NT2/D1 (cell line): ENCODE data around the gene ADGRA1.

Experiments
- DNase-seq: peaks from one replicate; pipeline ENCODE4 v3.0.0-alpha.2; 2011; ENCODE audit warnings: low read depth, low spot score
- H3K27me3 ChIP-seq: 2 replicates; pipeline ENCODE4 v1.6.0; 2011; ENCODE audit warnings: mild to moderate bottlenecking; ENCODE audit not compliant: insufficient read length, insufficient read depth
- H3K36me3 ChIP-seq: 2 replicates; pipeline ENCODE4 v1.6.1; 2011; ENCODE audit warnings: mild to moderate bottlenecking, low read length, mixed read lengths; ENCODE audit not compliant: insufficient read depth, insufficient read length
- H3K4me1 ChIP-seq: 2 replicates; pipeline ENCODE4 v1.5.1; 2011; ENCODE audit not compliant: insufficient read depth, insufficient read length
- H3K4me3 ChIP-seq: 2 replicates; pipeline ENCODE4 v1.5.1; 2011; ENCODE audit warnings: low read depth; ENCODE audit not compliant: insufficient read length
- H3K9ac ChIP-seq: 2 replicates; pipeline ENCODE4 v1.6.0; 2011; ENCODE audit warnings: low read depth; ENCODE audit not compliant: insufficient read length
- H3K9me3 ChIP-seq: 2 replicates; pipeline ENCODE4 v1.5.1; 2011; ENCODE audit warnings: mild to moderate bottlenecking, low read length; ENCODE audit not compliant: insufficient read depth
- SUZ12 ChIP-seq: IDR thresholded peaks from 2 replicates; pipeline ENCODE4 v1.6.1; 2011; ENCODE audit not compliant: insufficient read length, insufficient read depth; ENCODE audit errors: extremely low read depth
- YY1 ChIP-seq: IDR thresholded peaks from 2 replicates; pipeline ENCODE4 v1.6.1; 2011; ENCODE audit not compliant: insufficient read length, insufficient read depth
- ZNF274 ChIP-seq: IDR thresholded peaks from 2 replicates; pipeline ENCODE4 v1.6.1; 2011; ENCODE audit warnings: mild to moderate bottlenecking, low read depth, low read length

Gene ADGRA1

DNA sequence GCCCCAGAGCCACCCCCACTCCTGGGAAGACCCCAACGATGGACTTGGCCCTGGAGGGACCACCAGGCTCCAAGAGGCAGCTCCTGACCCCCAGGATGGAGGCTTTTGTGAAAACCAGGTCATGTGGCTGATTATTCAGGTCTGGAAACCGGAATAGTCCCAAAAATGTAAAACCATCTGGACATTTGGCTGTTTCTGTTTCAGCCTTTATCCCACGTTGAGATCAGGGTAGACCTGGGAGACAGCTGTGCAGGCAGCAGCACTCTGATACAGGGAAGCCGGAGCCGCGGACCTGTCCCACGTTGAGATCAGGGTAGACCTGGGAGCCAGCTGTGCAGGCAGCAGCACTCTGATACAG is 7.1 kb upstream of the ADGRA1 start:
- H3K27me3 ChIP-seq, result peaks cover 6% of the 10 kb centered on the region
- H3K4me1 ChIP-seq, result peaks cover under 1% of the 10 kb centered on the region
- no peaks in the 10 kb centered on the region for H3K36me3 ChIP-seq
- H3K9ac ChIP-seq, result no peak overlapping the region
- no peaks in the 10 kb centered on the region for H3K9me3 ChIP-seq
- TF ChIP-seq YY1 (no peak), ZNF274 (no peak), SUZ12 (no peak)
- DNase-seq, result no peak
- H3K4me3 ChIP-seq, result no peak overlapping the region

DNA sequence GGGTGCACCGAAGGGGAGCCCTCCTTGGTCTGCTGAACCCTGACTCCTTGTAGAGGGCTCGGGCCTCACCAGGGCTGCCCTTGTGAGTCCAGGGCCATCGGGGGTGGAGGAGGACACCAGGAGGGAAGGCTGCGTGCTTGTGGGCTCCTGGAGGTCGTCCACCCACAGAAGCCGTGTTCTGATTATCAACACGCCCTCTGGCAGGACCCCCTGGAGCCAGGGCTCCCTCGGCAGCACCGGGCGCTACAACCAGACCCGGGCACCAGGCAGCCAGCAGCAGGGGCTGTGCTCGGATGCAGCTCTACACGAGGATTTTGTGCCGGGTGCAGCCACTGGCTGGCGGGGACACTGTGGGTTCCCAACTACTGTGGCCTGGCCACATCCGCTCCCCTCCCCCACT is 6.1 kb upstream of the ADGRA1 start:
- Histone ChIP-seq H3K4me3 (no peak overlapping the region), H3K4me1 (peaks cover 2% of the 10 kb centered on the region), H3K27me3 (peaks cover 16% of the 10 kb centered on the region), H3K9me3 (no peaks in the 10 kb centered on the region), H3K36me3 (no peaks in the 10 kb centered on the region), H3K9ac (no peak overlapping the region)
- TF ChIP-seq YY1 (no peak), SUZ12 (no peak), ZNF274 (no peak)
- no peak for DNase-seq

DNA sequence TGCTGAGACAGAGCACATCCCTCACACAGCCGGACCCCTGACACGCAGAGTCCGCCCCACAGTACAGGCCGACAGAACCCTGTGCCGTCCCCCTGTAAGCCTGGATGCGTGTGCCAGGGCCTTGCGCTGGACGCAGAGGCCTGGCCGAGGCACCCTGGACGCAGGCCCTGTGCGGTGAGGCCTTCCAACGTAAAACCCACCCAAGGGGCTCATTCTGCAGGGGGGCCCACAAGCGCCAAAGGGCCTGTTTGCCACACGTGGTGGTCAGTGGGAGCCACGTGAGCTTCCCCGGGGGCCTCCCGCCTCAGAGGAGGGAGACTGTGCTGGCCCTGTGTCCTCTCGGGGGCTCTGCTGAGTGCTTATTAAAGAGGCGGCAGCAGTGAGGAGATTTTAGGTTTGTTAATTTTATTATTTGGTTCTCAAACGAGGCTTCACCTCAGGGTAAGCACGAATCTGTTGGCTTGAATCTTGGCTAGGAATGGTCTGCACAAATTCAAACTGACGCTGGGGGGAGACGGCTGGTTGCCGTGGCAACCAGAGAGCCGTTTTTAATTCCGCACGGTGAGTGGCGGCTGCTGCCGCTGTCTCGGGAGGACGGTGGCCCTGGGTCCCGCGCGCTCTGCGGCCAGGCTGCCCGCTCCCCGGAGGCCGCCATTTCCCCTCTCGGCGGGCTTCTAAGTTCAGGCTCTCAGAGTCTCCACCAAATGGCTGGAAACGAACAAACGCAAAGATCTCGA is 4.9 kb upstream of the ADGRA1 start:
- Histone ChIP-seq H3K27me3 (peaks cover 27% of the 10 kb centered on the region), H3K4me3 (no peak overlapping the region), H3K9me3 (no peaks in the 10 kb centered on the region), H3K36me3 (no peaks in the 10 kb centered on the region), H3K9ac (no peak overlapping the region), H3K4me1 (peaks cover 5% of the 10 kb centered on the region)
- DNase-seq, result no peak
- TF ChIP-seq ZNF274 (no peak), YY1 (no peak), SUZ12 (no peak)

DNA sequence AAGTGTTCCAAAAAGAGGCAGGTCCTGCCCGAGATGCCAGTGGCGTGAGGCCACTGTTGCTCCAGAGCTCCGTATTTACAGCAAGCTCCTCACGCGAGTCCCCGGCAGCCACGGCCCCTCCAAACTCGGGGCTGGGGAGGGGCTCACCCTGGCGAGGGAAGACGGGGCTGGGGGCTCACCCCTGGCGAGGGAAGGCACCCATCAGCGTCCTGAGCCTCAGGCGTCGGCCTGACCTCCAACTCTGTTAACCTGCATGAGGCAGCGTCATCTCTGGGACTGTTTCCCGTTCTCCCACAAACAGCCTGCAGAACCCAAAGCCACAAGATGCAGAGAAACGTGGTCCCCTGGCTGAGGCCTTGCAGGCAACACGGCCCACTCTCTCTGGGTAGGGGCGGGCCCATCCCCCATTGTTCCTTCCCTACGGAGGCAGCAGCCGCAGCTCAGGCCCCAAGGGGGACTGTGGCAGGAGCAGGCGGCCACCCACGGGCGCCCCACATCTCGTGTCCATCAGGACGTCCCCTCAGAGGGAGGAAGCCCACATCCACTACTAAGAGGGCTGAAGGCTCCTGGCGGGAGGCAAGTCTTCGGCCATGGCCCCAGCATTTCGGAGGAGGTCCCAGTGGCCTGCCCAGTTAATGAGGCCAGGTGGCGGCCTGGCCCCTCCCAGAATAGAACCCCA is 4.2 kb upstream of the ADGRA1 start:
- DNase-seq, result no peak
- Histone ChIP-seq H3K36me3 (no peaks in the 10 kb centered on the region), H3K9me3 (no peaks in the 10 kb centered on the region), H3K27me3 (peaks cover 34% of the 10 kb centered on the region), H3K4me3 (no peak overlapping the region), H3K9ac (no peak overlapping the region), H3K4me1 (peaks cover 5% of the 10 kb centered on the region)
- TF ChIP-seq YY1 (no peak), SUZ12 (no peak), ZNF274 (no peak)

DNA sequence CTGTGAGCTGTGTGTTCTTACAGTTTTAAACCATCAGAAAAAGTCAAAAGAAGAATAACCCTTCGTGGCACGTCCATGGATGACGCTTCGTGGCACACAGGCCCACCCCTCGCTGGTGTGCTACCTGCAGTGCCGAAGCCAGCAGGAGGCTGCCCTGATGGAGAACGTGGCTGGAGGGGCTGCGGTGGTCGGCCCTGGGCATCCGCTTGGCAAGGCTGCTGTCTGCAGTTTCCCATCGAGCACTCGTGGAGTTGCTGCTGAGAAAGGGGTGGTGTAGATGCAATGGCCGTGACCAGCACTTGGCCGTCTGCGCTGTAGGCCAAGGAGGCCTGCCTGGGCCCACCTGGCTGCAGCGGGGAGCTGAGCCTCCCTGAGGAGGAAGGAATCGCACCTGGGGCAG is 3.2 kb upstream of the ADGRA1 start:
- Histone ChIP-seq H3K9me3 (no peaks in the 10 kb centered on the region), H3K27me3 (peaks cover 43% of the 10 kb centered on the region), H3K4me3 (no peak overlapping the region), H3K9ac (no peak overlapping the region), H3K36me3 (no peaks in the 10 kb centered on the region), H3K4me1 (peaks cover 5% of the 10 kb centered on the region)
- TF ChIP-seq YY1, result no peak
- TF ChIP-seq SUZ12, result no peak
- TF ChIP-seq ZNF274, result no peak
- DNase-seq, result no peak

DNA sequence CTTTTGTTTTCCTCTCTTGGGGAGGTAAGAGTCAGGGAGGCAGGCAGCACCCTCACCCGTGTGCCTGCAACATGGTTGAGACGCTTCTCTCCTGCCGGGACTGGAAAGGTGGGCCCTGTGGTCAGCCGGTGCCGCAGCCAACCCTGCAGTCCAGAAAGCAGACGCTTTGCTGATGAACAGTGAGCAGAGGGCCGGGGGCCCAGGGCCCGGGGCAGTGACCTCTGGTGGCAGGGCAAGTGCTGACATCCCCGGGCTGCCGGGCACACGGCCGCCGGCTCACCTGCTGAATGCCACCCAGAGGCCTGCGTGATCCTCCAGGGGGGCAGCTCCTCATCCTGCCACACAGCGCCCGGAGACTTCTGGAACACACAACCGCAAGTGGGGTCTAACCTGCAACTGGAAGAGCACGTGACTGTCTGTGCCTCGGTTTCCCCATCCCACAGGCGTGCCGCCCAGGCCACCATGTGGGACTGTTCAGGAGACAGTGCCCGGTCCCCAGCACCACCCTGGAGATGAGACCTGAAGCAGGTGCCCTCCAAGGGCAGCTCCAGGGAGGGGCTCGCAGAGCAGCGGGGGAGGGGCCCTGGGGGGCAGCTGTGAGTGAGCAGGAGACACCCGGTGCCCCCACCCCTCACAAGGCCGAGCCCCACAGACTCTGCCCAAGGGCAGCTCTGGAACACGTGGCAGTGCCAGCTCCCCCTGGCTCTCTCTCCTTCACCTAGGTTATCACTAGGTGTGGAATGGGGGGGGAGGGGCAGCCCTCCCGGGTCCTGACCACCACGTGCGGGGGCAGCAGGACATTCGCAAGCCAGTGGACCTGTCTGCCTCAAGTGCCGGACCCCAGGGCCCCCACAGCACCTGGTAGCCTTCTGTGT is 2.2 kb upstream of the ADGRA1 start:
- no peak overlapping the region for H3K4me3 ChIP-seq
- no peaks in the 10 kb centered on the region for H3K36me3 ChIP-seq
- no peaks in the 10 kb centered on the region for H3K9me3 ChIP-seq
- H3K27me3 ChIP-seq, result peaks cover 53% of the 10 kb centered on the region
- H3K4me1 ChIP-seq, result peaks cover 5% of the 10 kb centered on the region
- DNase-seq, result no peak
- TF ChIP-seq ZNF274 (no peak), YY1 (no peak), SUZ12 (no peak)
- no peak overlapping the region for H3K9ac ChIP-seq

DNA sequence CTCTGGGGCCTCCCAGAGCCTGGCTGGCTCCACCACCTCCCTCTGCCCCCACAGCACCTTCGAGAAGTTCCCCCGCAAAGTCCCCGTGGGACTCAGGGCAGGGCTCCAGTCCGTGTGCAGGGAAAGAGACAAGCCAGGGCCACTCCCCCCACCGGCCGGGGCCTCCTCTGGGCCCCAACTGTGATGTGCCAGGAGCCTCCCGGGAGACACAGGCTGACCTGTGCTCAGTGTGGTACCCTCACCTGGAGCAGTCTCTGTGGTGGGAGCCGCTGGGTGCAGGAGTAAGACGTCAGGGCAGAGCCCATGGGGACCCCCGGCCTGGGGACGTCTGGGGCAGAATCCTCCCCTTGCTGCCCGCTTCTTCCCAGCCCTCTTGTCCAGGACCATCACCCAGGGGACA is 1.5 kb upstream of the ADGRA1 start:
- Histone ChIP-seq H3K27me3 (peaks cover 58% of the 10 kb centered on the region), H3K4me1 (peaks cover 5% of the 10 kb centered on the region), H3K36me3 (no peaks in the 10 kb centered on the region), H3K4me3 (no peak overlapping the region), H3K9me3 (no peaks in the 10 kb centered on the region), H3K9ac (no peak overlapping the region)
- no peak for DNase-seq
- TF ChIP-seq SUZ12, result peak; percentile 21
- TF ChIP-seq ZNF274, result no peak
